ENCODE data around the gene ZCCHC17.

- no peak for TF ChIP-seq CTCF (IDR thresholded peaks at IDR 0.05; ENCODE audit: poor library complexity)
- no peak for TF ChIP-seq EZH2phosphoT487 (IDR thresholded peaks at IDR 0.05; ENCODE audit: low read depth, severe bottlenecking, unreplicated experiment)
These were observed 852 bp upstream of the ZCCHC17 start for GRCh38 chr1:31295874-31296485.
